HepG2 (cell line): ENCODE data around the gene UBE2G2. TPM values are rescaled to one million over a fixed set of nuclear protein-coding genes. Genes with fewer than 3 reads are reported as not detected.

Experiments used
- ARID4A ChIP-seq: sonication (generic); formaldehyde crosslinking; IDR thresholded peaks from 2 replicates; pipeline ENCODE4 v1.5.0; 2020; ENCODE audit warnings: mild to moderate bottlenecking, missing genetic modification reagents, borderline replicate concordance
- ATF5 ChIP-seq: sonication (generic); formaldehyde crosslinking; IDR thresholded peaks from 2 replicates; pipeline ENCODE4 v1.4.0; 2020; ENCODE audit warnings: mild to moderate bottlenecking, low read depth, missing genetic modification reagents
- CENPX ChIP-seq: sonication (generic); formaldehyde crosslinking; IDR thresholded peaks from 2 replicates; pipeline ENCODE4 v1.9.0; 2021; ENCODE audit warnings: mild to moderate bottlenecking, missing genetic modification reagents, moderate library complexity
- CREM ChIP-seq, 2 experiments: sonication (generic) in 1 of 2; formaldehyde crosslinking in 1 of 2; IDR thresholded peaks; 2 replicates each; pipeline versions ENCODE4 v1.4.0 to v1.6.1; 2016 to 2020; ENCODE audit warnings: antibody characterized with exemption in 1 of 2, mild to moderate bottlenecking in 1 of 2, missing genetic modification reagents in 1 of 2
- DPF2 ChIP-seq: sonication (generic); formaldehyde crosslinking; IDR thresholded peaks from 2 replicates; pipeline ENCODE4 v1.4.0; 2020; ENCODE audit warnings: mild to moderate bottlenecking, low read depth, missing genetic modification reagents, borderline replicate concordance
- FOSL2 ChIP-seq: sonication (generic); formaldehyde crosslinking; IDR thresholded peaks from 2 replicates; pipeline ENCODE4 v1.4.0; 2020; ENCODE audit warnings: missing genetic modification reagents
- FOXP4 ChIP-seq: sonication (generic); formaldehyde crosslinking; IDR thresholded peaks from 2 replicates; pipeline ENCODE4 v1.4.0; 2020; ENCODE audit warnings: missing genetic modification reagents
- HNRNPLL ChIP-seq: fragments of 200-400 bp; formaldehyde crosslinking; IDR thresholded peaks from 2 replicates; pipeline ENCODE4 v1.6.1; 2017; ENCODE audit warnings: mild to moderate bottlenecking, low read depth, low read length; ENCODE audit not compliant: poor library complexity, severe bottlenecking
- HNRNPUL1 ChIP-seq: fragments of 200-400 bp; formaldehyde crosslinking; IDR thresholded peaks from 2 replicates; pipeline ENCODE4 v1.6.1; 2017; ENCODE audit warnings: low read depth, mild to moderate bottlenecking, low read length, moderate library complexity
- HOXA3 ChIP-seq: sonication (generic); formaldehyde crosslinking; IDR thresholded peaks from 2 replicates; pipeline ENCODE4 v1.5.0; 2020; ENCODE audit warnings: missing genetic modification reagents
- HOXA5 ChIP-seq: sonication (generic); formaldehyde crosslinking; IDR thresholded peaks from 2 replicates; pipeline ENCODE4 v1.4.0; 2020; ENCODE audit warnings: missing genetic modification reagents
- KDM1A ChIP-seq: IDR thresholded peaks from 2 replicates; pipeline ENCODE4 v1.6.1; 2016; ENCODE audit warnings: missing compliant biosample characterization
- KDM5A ChIP-seq: fragments of 200-600 bp; sonication (generic); IDR thresholded peaks from 2 replicates; pipeline ENCODE4 v1.7.0; 2018; ENCODE audit warnings: antibody characterized with exemption, mild to moderate bottlenecking, low read length, borderline replicate concordance
- KLF12 ChIP-seq: sonication (generic); formaldehyde crosslinking; IDR thresholded peaks from 2 replicates; pipeline ENCODE4 v1.4.0; 2020; ENCODE audit warnings: missing genetic modification reagents, borderline replicate concordance
- LRRFIP1 ChIP-seq: sonication (generic); formaldehyde crosslinking; conservative IDR thresholded peaks from 2 replicates; pipeline ENCODE4 v1.4.0; 2020; ENCODE audit warnings: missing genetic modification reagents
- NFE2L2 ChIP-seq: fragments of 150-350 bp; IDR thresholded peaks from 2 replicates; pipeline ENCODE4 v1.6.1; 2014; ENCODE audit warnings: low read length
- RFX1 ChIP-seq: fragments of 450-650 bp; IDR thresholded peaks from 2 replicates; pipeline ENCODE4 v1.6.1; 2017
- ZBTB43 ChIP-seq: sonication (generic); formaldehyde crosslinking; conservative IDR thresholded peaks from 2 replicates; pipeline ENCODE4 v1.4.0; 2020; ENCODE audit warnings: missing genetic modification reagents
- ZNF138 ChIP-seq: sonication (generic); formaldehyde crosslinking; IDR thresholded peaks from 2 replicates; pipeline ENCODE4 v1.5.0; 2020; ENCODE audit warnings: mild to moderate bottlenecking, low read depth, missing genetic modification reagents
- ZNF670 ChIP-seq: sonication (generic); formaldehyde crosslinking; IDR thresholded peaks from 2 replicates; pipeline ENCODE4 v1.8.0; 2022; ENCODE audit warnings: mild to moderate bottlenecking, missing genetic modification reagents, borderline replicate concordance
- polyA plus RNA-seq, 8 experiments: library from polyadenylated mRNA; depleted of rRNA in 3 of 8; stranded (reverse) in 7 of 8; unstranded in 1 of 8; fragments of >200 nt; fragmentation: Illumina TruSeq in 4 of 8; extraction: Trizol in 4 of 8; gene quantifications; 2 replicates each; pipeline versions ENCODE4 v1.2.1 to v1.2.3, GENCODE V29; 2011 to 2016; ENCODE audit warnings: low read depth in 4 of 8, missing spikeins in 1 of 8, mixed read lengths in 1 of 8; ENCODE audit not compliant: insufficient read depth in 1 of 8
- total RNA-seq, 5 experiments: library from RNA; depleted of rRNA; stranded (reverse); fragments of >200 nt; fragmentation: Illumina TruSeq; extraction: Trizol; gene quantifications; 2 replicates each; pipeline ENCODE4 v1.2.3, GENCODE V29; 2016; ENCODE audit warnings: low read depth in 1 of 5

UBE2G2 gene
- total and polyA plus RNA-seq, 2 of the 13 experiments (the other 11 are each of a cell fraction or from before 2014, with no cell fraction given), result 55.4 to 92.0 TPM

- TF ChIP-seq ARID4A (CRISPR knock-in tag) (peak; percentile 30; the same call in 1 of the 2 replicates), KDM1A (CRISPR knock-in tag) (no peak), HOXA5 (no peak), KLF12 (CRISPR knock-in tag) (no peak), FOXP4 (CRISPR knock-in tag) (0 out of 2 replicates have a peak, but pooled peaks have one; percentile 27), DPF2 (peak; percentile 72; the same call in 1 of the 2 replicates), CENPX (CRISPR knock-in tag) (no peak), ZBTB43 (no peak), FOSL2 (CRISPR knock-in tag) (peak; percentile 100), HNRNPUL1 (no peak), HOXA3 (CRISPR knock-in tag) (peak; percentile 40; the same call in 1 of the 2 replicates), ZNF138 (CRISPR knock-in tag) (no peak), CREM (IDR thresholded peaks at IDR 0.05) (peak; percentile 48; the same call in 1 of the 2 replicates), CREM (CRISPR knock-in tag; IDR thresholded peaks at IDR 0.05) (no peak), ATF5 (CRISPR knock-in tag) (no peak), NFE2L2 (no peak; the same call in 1 of the 2 replicates), LRRFIP1 (CRISPR knock-in tag) (no peak), KDM5A (no peak), HNRNPLL (no peak), RFX1 (no peak), ZNF670 (CRISPR knock-in tag) (no peak)
These were observed 23.1 kb downstream of the UBE2G2 start (continued) for GRCh38 chr21:44778499-44778911.
